Measurements from ENCODE around the gene P4HA3.

P4HA3 gene

DNA sequence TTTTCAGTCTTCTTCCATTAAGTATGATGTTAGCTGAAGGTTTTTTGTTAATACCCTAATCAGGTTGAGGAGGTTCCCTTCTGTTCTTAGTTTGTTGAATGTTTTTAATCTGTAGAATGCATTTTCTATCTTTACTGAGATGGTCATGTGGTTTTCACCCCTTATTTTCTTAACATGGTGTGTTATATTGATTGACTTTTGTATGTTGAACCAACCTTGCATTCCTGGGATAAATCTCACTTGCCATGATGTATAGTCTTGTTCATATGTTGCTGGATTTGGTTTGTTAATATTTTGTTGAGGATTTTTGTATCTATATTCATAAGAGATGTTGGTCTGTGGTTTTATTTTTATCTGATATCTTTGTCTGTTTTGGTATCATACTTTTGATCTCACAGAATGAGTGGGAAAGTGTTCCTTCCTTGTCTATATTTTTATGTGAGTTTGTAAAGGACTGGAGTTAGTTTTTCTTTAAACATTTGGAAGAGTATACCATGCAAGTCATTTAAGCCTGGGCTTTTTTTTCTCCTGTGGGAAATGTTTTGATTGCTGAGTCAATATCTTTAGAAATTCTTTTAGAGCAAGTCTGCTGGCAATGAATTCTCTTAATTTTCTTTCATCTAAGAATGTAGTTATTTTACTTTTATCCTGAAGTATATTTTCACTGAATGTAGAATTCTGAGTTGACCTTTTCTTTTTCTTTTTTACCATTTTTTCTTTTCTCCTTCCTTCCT, 5.5 kb upstream of the P4HA3 start:
- DNase-seq (ENCODE audit: low read depth in 2 of 2): no peak

DNA sequence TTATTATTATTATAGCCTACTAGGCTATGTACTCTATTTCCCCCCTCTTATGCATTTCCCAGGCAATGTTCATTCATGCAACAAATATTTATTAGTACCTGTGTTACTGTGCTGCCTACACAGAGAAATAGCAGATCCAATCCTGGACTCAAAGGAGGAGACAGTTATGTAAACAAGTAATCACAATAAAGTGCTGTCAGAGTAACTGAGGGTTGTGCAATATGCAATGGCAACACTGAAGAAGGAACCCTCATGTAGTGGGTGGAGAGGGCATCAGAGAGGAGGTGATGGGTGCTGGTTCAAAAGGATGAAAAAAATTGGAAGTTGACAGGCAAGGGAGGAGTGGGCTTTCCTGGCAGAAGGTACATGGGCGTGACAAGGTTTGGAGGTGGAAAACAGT, 886 bp upstream of the P4HA3 start:
- no peak for DNase-seq (ENCODE audit: low read depth in 2 of 2)

DNA sequence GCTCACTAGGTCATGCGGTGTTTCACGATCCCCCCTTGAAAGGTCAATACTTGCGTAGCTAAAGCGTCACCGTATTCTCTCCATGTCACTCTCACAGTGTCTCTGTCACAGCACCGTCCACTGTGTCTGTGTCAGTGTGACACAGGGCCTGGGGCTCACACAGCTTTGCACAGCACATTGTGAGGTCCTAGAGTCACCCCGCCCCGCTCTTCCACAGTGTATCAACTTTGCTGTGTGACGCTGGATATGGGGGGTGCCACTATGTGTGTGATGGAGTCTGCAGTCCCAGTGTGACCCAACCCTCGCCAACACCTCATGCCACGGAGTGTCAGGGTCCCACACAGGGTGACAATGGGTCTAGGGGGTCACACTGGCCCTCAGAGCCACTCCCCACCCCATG, 583 bp downstream of the P4HA3 start:
- DNase-seq (ENCODE audit: low read depth in 2 of 2): no peak

DNA sequence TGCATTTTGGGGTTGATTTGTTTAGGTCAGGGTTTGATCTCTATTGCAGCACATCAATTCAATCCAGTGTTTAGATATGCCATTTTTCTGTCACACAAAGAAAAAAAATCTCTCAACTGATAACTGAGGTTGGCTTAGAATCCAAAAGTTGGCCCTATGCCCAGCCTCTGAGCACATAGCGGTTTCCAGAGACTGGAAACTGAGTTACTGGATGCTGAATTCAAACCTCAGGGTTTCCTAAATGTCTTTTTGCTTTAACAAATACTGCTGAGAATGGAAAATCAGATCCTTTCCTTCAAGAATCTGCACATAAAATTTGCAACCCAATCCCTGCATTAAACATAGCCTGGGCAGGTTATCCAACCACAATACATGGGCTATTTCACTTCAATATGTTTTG, 4.0 kb downstream of the P4HA3 start:
- no peak for DNase-seq (ENCODE audit: low read depth in 2 of 2)

DNA sequence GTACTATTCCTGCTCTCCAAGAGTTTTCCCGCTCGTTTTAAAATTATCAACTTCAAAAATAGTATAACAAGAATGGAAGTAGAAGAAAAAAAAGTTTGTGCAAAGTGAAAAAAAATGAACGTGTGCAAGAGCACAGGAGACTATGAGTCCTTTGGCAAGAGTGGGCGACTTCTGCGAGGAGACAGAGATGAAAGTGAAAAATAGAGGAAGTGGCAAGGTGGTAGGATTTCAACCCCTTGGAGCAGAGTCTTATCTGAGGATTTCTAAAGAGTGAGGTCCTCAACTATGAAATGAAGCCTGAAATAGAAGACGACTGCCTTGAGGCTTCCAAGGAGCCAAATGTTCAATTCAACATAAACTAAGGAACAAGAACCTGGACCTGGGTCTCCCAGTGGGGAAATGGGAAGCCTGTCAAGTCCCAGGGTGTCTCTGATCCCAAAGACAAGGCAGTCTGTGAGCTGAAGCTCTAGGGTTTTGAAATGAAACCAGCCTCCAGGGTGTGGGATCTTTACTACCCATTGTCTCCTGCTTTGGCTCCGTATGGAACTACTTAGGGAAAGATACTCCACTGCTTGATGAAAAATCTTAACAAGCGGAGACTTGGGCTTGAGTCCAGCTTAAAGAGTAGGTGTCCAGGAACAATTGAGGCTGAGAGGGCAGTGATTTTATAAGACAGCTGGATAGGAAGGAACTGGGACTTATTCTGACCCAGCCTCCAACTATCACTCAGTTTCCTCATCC, 4.8 kb downstream of the P4HA3 start:
- no peak for DNase-seq (ENCODE audit: low read depth in 2 of 2)

DNA sequence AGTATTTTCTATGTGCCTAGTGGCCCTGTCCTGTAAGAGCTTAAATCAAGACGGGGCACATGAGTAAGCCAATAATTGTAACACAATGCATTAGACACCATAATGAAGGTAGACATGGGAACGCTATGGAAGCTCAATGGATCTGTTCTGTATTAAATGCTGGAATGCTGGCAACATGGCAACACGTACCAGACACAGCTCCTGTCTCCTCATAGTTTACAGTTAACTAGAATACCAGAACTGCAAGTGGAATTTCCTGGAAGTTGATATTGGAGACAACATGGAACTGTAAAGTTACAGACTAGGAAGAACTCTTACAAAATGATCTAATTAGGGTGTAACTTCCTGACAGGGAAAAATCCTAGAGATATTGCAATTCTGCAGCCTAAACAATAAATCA, 12.4 kb downstream of the P4HA3 start:
- no peak for DNase-seq (ENCODE audit: low read depth in 2 of 2)

DNA sequence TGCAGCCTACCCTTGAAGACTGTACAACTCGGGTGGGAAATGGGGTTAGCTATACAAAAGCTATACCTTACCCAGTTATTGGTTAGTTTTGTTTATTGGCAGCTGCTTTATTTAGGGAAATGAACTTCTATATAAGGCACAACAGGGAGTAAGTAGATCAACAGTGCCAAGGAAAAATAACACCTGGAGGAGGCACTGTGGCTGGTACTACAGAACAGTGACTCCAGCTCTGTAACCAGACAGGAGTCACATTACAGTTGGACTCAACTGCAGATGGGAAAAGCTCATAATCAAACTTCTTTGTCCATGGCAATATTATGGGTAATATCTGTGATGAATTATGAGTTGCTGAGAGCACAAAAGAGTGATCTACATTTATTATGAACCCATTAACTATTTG, 14.0 kb downstream of the P4HA3 start:
- no peak for DNase-seq (ENCODE audit: low read depth in 2 of 2)

DNA sequence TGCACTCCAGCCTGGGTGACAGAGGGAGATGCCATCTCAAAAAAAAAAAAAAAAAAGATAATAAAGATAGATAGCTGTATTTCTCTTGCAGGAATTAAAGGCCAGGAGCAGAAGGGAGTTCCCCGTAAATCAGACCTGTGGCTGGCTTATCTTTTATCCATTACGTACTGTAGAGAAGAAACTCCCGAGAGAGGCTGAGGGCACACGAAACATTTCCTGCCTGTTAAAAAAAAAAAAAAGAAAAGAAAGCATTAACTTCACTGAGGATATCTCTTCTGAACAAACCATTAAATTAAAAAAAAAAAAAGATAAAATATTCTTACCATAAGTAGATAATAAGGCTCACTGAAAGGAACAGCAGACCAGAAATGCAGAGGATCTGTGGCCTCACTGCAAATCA, 22.5 kb downstream of the P4HA3 start:
- no peak for DNase-seq (ENCODE audit: low read depth in 2 of 2)

DNA sequence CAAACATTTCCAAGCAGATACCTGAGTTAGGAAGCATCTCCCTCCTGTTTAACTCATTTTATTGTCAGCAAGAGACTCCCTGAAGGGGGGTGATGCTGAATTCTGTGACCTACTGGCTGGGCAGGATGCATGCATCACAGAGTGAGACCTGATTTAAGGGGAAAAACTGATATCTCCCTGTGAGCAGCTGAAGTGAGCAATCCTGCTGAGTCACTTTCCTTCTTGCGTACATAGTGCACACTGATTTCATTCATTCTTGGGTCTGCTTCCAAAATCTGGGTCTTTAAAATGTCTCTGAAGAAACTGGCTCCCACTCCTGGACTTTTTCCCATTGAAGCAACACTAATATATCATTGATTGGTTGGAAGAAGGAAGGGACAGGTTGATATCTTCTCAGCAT, 23.3 kb downstream of the P4HA3 start:
- DNase-seq (ENCODE audit: low read depth in 2 of 2): no peak

DNA sequence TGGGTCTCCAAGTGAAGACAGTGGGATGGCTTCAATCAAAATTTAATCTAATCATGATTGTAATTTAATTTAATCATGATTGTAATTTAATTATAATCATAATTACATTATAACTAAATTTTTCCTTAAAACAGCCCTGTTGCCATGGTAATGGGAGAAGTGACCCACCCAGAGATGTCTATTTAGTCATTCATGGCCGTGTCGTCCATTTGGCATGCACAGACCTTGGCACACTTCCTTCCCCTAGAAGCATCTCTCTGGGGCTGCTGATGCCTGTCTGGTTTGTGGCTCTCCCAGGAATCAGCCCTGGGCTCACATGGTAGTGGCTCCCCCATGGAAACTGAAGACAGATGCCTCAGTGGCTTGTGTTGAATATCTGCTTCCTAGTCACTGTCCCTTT, 27.0 kb downstream of the P4HA3 start:
- DNase-seq (ENCODE audit: low read depth in 2 of 2): no peak

DNA sequence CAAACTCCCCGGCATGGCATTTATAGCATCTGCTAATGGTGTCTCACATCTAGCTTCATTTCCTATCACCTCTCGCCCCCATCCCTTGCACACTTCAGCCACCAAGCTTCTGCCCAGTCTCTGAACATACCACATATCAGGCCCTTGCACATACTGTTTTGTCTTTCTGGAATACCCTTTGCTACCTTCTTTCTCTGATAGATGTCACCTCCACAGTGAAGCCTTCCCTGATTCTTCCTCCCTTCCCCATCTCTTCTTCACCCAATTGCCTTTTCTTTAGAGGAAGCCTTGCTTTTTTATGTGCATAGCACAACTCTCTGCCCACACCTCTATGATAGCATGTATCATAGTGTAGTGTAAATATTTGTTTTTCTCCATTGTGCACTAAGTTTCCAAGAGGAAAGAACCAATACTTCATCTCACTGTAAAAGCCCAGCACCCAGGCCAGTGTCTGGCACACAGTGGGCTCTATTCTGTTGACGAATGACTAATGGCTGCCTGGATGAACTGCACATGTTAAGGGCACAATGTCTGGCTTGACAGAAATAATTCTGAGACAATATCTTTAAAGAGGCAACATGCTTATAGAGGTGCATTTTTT, 27.8 kb downstream of the P4HA3 start:
- no peak for DNase-seq (ENCODE audit: low read depth in 2 of 2)

DNA sequence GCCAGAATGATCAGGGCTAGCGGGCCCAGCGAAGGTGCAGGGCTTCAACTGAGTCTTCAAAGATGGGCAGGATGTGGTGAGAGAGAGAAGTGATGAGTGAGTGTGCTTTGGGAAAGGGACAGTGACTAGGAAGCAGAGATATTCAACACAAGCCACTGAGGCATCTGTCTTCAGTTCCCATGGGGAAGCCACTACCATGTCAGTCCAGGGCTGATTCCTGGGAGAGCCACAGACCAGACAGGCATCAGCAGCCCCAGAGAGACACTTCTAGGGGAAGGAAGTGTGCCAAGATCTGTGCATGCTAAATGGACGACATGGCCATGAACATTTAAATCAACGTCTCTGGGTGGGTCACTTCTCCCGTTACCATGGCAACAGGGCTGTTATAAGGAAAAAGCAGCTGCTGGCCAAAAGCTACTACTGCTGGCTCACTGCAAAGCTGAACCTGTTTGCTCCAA, 28.5 kb downstream of the P4HA3 start:
- DNase-seq (ENCODE audit: low read depth in 2 of 2): no peak

DNA sequence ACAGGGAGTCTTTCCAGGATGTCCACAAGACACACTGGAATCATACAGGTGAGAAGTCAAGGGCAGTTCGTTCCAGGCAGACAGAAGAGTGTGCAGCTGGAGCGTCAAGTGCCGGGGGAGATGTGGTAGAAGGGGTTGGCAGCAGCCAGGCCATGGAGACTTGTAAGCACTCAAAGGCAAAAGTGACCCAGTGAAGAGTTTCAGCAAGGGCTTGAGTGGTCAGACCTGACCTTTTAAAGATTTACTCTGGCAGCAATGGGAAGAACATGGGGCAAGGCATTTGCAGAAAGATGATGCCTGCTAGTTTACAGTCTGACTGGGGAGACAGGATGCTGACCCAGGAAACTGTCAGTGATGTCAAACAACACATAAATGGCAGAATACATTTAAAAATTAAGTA, 29.0 kb downstream of the P4HA3 start:
- DNase-seq (ENCODE audit: low read depth in 2 of 2): no peak

DNA sequence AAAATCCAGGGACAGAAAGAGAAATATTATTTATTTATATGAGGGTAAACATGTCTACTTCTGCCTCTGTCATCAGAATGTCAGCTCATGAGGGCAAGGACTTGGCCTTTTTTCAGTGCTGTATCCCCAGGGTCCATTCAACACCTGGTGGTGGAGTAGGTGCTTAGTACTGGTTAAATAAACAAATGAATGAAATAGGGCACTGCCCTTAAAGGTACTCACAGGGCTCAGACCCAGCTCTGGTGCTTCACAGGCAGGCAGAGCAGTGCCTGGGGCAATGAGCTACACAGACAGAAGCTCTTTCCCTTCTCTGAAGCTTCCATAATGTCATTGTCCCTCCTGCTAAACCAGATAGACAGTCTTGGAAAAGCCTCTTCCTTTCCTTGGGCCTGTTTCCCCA, 30.9 kb downstream of the P4HA3 start:
- no peak for DNase-seq (ENCODE audit: low read depth in 2 of 2)

DNA sequence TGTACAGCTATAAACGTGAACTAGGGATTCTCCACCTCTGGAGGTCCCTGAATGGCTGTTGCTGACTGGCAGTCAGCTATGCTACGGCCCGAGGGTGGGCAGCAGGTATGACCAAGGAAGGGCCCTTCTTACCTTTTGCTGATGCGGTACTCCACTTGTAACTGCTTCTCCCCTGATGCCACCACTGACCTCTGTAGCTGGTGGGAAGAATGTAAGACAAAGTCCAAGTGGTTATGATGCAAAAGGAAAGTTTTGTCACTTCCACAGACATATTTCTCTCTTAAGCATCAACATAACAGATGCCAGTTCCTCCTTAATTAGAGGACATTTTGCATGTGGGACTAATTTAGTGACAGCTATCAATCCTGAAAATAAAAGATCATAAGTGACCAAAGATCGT, 32.2 kb downstream of the P4HA3 start:
- DNase-seq (ENCODE audit: low read depth in 2 of 2): no peak

DNA sequence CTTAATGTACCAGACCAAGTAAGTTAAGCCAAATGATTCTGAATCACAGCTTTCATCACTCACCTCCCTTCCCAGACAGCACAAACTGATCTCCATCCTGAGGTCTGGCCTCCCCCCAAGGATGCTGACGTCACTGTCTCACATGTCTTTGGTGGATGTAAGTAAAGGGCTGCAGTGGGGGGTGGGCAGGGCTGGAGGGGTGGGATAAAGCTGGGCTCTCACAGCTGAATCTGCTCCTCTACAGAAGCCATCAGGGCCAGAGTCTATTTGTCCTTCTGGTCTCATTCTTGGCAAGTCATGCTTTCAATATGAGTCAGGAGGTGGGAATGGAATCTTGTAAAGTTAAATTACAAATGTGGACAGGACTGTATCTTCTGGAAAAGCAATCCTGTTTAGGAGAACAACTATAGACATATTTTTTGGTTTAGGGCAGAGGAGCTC, 32.7 kb downstream of the P4HA3 start:
- no peak for DNase-seq (ENCODE audit: low read depth in 2 of 2)

DNA sequence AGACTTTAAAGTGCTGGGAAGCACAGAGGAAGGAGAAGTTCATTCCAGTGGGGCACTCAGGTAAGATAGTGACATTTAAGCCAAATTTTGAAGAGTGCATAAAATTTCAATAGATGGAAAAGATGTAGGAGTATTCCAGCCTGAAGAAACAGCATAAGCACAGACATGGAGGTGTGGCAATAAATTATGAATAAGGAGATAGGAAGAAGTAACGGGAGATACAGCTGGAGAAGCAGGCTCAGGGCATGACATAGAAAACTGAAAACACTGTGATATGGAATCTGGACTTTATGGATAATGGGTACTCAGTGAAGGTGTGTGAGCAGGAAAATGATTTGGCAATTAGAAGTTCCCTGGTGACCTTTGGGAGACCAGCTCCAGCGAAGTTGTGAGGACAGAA, 33.3 kb downstream of the P4HA3 start:
- no peak for DNase-seq (ENCODE audit: low read depth in 2 of 2)

DNA sequence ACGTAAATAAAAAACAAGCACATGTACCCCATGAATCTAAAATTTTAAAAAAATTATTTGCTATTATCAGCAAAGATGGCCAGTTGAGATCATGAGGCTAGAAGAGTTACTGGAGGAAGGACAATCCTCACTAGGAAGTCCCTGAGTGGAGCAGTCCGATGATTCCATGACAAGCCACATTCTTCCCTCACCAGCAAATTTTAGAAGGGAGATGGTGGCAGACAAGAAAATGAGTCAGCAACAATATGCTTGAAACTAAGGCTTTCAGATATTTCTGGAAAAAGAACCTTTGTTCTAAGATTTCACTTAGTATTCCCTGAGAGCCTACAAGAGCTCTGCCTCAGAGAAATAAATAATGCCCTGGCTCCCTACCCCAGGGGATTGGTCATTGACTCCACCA, 34.9 kb downstream of the P4HA3 start:
- DNase-seq (ENCODE audit: low read depth in 2 of 2): no peak

DNA sequence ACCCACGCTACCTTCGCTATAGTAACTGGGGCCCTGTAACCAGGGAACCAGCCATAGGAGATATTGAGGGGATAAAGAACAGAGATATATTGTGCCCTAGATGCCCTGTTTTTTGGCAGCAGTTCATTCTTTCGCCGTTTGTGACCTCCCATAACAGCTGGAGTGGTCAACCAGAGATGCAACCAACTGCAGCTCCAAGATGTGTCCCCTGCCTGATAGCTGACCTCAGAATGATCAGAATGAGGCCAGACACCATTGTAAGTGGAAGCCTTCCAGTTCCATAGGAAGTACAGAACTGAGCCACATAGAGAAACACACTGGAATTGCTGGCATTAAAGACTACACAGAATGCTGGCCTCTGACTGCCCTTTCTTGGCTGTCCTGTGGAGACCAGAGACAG, 39.2 kb downstream of the P4HA3 start:
- no peak for DNase-seq (ENCODE audit: low read depth in 2 of 2)

DNA sequence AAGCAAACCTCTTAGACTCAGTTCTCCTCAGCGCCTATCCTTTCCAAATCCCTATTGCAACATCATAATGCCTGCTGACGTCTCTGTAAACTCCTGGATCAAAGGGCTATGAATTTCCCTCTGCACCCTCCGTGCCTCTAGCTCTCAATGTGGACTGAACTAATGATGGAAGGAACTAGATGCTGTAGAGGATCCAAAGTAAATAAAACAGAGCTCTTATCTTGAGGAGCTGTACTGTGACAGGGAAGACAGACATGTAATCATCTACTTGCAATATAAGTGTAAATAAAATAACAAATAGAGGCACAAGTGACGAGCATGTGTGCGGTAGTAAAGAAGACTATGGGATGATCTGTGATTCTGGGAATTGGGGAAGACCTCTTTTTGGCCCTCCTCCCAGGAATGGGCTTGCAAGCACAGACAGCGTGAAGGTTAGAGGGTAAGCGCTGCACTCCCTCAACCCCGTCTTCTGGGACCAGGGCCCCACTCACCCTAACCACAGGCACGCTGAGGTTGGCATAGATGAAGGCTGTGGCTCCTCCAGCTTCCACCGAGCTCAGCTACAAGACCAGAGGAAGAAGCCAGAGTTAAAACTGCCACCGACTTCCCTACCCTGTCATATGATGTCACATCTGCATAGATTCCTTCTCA, 42.2 kb downstream of the P4HA3 start:
- no peak for DNase-seq (ENCODE audit: low read depth in 2 of 2)

DNA sequence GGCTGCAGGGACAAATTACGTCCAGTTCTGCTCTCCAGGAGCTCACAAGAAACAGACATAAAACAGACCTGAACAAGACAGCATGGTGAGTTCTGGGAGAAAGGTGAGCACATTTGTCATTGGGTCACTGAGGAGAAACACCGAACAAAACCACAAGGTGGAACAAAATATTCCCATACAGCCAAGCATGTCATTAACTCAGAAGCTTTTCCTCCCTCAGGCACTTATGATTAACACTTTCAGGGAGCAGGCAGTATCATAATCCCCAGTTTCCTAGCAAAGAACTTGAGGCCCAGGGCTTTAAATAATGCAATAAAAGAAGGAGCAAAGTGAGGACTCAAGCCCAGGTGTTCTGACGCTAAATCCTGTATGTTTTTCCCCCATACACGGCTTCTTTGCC, 43.0 kb downstream of the P4HA3 start:
- DNase-seq (ENCODE audit: low read depth in 2 of 2): no peak

DNA sequence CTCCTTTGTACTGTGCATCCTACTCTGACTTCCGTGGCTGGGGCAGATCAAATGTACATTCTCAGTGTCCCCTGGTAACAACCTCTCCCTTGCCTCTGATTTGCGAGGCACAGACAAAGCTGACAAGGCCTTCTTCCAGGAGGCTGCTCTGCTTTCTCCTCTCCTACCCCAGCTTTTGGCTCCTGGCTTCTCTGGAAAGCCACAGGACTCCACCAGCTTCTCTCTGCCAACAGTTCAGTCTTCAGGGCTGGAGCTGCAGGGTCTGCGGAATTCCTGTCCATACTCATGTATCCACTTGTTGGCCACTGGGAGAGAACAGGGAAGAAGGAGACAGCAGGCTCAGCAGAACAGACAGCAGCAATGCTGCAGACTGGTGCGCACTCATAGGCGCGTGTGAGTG, 44.4 kb downstream of the P4HA3 start:
- DNase-seq (ENCODE audit: low read depth in 2 of 2): no peak

DNA sequence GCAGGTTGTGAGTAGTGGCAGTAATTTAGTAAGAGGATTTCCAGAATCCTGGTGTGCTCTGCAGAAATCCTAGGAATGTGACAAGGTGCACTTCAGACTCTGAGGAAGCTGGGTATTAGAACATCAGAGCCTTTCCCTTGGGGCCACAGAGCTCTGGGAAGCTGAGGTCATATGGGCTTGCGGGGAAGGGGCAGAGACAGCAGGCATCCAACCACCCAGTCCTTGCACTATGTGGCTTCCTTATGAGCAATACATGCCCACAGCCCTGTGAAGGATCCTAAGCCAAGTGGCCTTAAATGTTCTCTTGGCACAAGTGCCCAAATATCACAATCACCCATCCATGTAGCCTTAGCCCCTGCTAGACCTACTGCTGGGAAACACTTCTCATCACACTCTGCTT, 46.2 kb downstream of the P4HA3 start:
- DNase-seq (ENCODE audit: low read depth in 2 of 2): no peak
